HuH-7 (cell line): ENCODE results near the gene NMNAT2.
"Not testable (repeated sequence)": the region's sequence is repeated elsewhere in the genome, so short reads cannot be mapped to it uniquely, and the experiment has no call there.

Experiments
- DNase-seq: peaks from one replicate; pipeline ENCODE4 v3.0.0; 2011; ENCODE audit warnings: low spot score

The NMNAT2 gene

GRCh38 chr1:183416850-183417771 is 1.1 kb downstream of the NMNAT2 start:
- no peak for DNase-seq

DNA sequence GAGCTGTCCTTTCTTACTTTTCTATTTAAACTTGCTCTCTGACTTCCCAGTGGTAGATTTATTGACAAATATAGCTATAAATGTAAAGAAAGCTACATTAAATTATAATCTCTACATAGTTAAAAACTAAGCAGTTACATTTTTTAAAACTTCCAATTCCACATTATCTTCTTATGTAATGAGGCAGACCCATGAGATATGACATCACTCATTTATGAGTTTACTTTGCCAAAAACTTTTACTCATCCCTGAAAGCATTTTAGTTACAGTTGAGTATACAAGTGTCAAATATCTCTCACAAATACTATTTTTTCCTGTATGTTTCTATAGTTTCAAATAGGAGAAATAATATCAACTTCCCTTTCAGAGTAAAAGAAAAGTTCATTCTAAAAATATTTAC is 3.8 kb downstream of the NMNAT2 start:
- no peak for DNase-seq

- no peak for DNase-seq
Measured at GRCh38 chr1:183411091-183411490, 7.1 kb downstream of the NMNAT2 start.

DNA sequence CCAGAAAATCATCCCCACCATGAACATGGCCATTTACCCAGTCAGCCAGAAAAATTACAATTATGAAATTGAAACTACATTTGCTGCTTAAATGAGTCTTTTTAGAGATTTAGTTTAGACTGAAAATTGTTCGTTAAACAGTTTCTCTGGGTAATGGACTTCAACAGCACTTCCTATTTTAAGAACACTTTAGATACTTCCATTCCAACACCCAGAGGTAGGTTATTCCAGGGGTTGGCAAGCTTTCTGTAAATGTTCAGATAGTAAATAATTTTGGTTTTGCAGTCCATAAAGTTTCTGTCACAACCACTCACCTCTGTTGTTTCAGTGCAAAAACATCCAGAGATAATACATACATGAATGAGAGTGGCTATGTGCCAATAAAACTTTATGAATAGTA is 10.2 kb downstream of the NMNAT2 start:
- DNase-seq = no peak

GRCh38 chr1:183407474-183407873 is 10.7 kb downstream of the NMNAT2 start:
- DNase-seq = no peak

GRCh38 chr1:183404476-183404875 is 13.7 kb downstream of the NMNAT2 start:
- DNase-seq = no peak

DNA sequence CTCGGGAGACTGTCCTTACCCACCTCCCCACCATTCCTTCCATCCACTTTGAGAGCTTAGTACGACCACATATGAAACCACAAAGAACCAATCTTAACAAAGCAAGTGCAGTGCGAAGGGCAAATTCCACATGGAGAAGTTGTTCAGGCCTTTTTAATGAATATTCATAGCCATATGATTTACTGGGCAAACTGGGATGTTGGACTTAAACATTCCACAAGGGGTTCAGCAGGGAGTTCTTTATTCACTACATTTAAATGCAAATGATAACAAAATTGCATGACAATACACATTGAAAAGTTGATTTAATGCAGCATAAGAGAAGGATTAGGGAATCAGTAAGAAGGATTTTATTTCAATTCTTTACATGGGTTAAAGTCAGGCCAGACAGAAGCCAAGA is 14.7 kb downstream of the NMNAT2 start:
- no peak for DNase-seq

- not testable (repeated sequence) for DNase-seq
Measured at GRCh38 chr1:183401565-183401964, 16.6 kb downstream of the NMNAT2 start.

DNA sequence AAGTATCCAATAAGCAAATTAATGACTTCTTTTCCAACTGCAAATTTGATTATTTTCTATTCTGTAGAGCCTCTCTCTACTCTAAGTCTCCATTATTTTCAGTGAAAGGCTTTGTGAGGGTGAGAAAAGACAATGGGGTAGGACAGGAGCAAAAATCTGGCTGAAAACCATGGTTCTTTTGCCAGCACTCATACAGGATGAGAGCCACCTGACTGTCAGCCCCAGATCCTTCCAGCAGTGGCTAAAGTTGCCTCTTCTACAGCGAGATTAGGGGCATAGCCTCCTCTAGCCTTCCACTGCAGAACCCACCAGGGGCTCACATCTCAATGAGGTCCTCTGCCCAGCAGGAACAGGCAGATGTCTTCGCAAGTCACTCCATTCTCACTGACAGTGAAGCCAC is 23.7 kb downstream of the NMNAT2 start:
- DNase-seq = no peak

DNA sequence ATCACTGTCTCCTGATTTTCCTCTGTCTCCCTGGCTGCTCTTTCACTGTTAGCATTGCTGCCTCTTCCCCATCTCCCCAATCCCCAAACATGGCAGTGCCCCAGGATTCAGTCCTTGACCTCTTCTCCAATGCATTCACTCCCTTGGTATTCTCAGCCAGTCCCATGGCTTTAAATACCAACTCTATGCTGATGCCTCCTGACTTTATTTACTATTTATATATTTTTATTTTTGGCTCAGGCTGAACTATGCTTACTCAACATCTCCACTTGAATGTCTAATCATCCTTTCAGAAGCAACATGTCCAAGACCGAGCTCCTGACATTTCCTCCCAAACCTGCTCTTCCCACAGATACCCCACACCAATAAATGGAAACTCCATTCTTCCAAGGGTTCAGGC is 26.3 kb downstream of the NMNAT2 start:
- DNase-seq = no peak

DNA sequence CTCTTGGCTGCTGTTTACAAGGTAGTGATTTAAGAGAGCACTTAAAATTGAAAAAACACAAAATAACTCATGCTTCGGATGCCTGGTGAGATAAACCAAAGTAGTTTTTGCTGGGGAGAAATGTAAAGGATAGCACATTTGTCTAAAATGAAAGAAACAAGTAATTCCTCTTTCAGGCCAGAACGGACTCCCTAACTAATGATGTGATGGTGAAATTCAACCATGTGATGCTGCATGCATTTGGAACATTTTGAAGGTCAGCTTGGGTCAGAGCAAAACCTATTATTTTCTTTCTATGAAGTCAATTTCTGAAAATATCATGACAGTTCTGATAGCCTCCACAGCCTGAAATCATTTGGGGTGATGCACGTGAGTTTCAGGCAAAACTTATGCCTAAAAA is 27.6 kb downstream of the NMNAT2 start:
- DNase-seq = no peak

- no peak for DNase-seq
Measured at GRCh38 chr1:183388735-183389134, 29.4 kb downstream of the NMNAT2 start.

- no peak for DNase-seq
Measured at GRCh38 chr1:183385340-183386144, 32.6 kb downstream of the NMNAT2 start.

DNA sequence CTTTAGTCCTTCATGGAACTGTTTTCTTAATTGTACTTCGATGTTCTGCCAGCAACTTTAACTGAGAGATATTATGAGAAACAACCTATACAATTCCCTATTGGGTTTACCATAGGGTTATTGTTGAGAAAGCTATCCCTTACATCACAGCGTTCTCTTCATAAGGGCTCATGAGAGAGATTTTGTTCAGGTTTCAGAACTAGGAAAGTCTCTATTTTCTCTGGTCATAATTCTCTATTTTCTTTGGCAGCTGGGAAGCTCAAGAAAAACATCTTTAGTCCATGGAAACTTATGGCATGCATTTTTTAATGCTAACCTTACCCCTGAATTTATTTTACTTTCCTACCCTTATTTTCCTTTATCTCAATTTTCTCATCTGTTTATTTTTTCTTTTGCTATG is 38.2 kb downstream of the NMNAT2 start:
- no peak for DNase-seq

DNA sequence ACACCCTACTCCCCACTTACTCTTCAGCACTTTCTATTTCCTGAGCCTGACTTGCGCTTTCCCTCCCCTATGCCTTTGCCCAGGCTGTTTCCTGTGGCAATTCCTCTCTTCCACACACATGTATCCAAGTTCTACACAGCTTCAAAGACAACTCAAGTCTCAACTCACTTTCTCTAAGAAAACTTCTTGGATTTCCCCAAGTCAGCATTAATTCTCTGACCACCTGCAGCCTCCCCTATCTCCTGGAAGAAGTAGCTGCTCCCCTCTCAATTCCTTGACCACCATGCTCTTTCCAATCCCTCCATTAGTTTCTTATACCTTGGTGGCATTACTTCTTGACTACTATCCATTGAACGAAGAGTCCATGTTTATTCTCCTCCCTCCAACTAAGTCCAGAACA is 42.8 kb downstream of the NMNAT2 start:
- DNase-seq = no peak

DNA sequence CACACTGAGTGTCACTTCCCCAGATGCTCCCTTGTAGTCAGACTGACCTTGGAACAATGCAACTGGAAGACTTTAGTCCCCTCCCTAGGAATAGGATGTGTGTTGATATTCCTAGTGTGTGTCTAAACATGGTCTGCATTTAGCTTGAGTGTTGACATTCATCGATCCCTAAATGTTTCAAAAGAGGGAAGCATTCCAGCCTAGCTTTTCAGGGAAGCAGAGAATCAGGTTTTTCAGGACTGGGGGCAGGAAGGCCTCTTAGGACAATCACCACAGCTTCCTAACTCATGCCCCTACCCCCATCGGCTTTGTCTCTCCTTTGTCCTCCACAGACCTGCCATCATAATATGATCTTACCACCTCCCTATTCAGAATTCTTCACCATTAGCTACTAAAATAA is 43.4 kb downstream of the NMNAT2 start:
- DNase-seq = no peak

GRCh38 chr1:183372586-183373230 is 45.5 kb downstream of the NMNAT2 start:
- DNase-seq = no peak

DNA sequence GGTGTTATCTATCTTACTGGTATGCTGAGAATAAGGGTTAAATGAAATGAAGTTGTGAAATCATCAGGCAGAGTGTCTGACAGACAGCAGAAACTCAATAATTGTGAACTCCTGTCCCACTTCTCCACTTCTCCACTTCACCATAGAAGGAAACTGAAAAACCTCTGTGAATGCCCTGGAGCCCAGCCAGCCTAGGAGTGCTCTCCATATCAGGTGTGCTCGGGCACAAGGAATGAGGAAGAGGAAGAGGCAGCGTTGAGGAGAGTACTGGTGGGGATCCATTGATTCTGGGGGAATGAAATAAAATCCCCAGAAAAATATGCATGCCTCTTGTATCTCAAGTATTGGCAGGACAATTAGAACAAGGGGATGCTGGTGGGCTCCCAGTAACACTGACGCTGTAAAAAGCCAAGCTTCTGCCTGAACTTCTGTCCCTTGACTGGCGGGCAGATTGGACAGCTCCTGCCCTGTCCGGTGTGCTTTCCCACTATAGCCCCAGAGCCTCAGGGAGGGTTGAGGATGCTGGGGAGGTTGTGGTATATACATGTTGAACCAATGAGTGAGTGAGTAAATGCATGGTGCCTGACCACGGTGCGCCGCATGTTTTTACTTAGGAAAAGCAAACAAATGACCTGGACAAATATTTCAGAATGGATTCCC is 47.7 kb downstream of the NMNAT2 start:
- no peak for DNase-seq

- DNase-seq = no peak
Measured at GRCh38 chr1:183368213-183369108, 49.7 kb downstream of the NMNAT2 start.

DNA sequence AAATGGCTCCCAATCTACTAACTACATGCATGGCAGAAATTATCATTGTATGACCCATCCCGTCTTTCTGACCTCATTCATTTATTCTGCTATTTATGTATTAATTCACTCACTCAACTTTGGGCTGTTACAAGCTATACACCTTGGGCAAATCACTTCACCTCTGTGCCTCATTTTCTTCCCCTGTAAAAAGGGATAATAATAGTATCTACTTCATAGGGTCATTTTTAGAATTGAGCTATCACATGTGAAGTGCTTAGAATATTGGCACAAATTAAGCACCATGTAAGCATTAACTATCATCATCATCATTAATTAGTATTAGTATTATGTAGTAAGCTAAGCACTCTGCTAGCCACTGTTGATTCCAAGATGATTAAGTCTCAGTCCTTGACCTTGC is 52.1 kb downstream of the NMNAT2 start:
- no peak for DNase-seq

GRCh38 chr1:183365676-183366075 is 52.5 kb downstream of the NMNAT2 start:
- no peak for DNase-seq
